Lower lobe of right lung (tissue), 2 donors: ENCODE data around the gene SKIDA1. TPM values are rescaled to one million over a fixed set of nuclear protein-coding genes. Genes with fewer than 3 reads are reported as not detected.

Source experiments
- ATAC-seq, 2 donors: fragments of 200-7000 bp; cut with Tn5 transposase; one replicate each; pipeline ENCODE4 v1.9.1; 2020 to 2022; ENCODE audit warnings: mild to moderate bottlenecking in 2 of 2, moderate library complexity in 2 of 2
- DNase-seq: peaks from one replicate; pipeline ENCODE4 v3.0.0-alpha.2; 2020
- H3K27ac ChIP-seq: fragments of 200-600 bp; one replicate; pipeline ENCODE4 v1.8.0; 2022
- H3K27me3 ChIP-seq: fragments of 200-600 bp; one replicate; pipeline ENCODE4 v1.8.0; 2022; ENCODE audit warnings: low read depth
- H3K36me3 ChIP-seq: fragments of 200-600 bp; one replicate; pipeline ENCODE4 v1.8.0; 2022; ENCODE audit warnings: mild to moderate bottlenecking
- H3K4me1 ChIP-seq: fragments of 200-600 bp; one replicate; pipeline ENCODE4 v1.8.0; 2022
- H3K4me3 ChIP-seq: fragments of 200-600 bp; one replicate; pipeline ENCODE4 v1.8.0; 2022; ENCODE audit warnings: mild to moderate bottlenecking
- H3K9me3 ChIP-seq: fragments of 200-600 bp; one replicate; pipeline ENCODE4 v1.8.0; 2022
- intact Hi-C: fragments of 100-400 bp; cut with DNase I; formaldehyde crosslinking; loops from one replicate; pipeline ENCODE4 v1.11.0; 2022
- total RNA-seq: library from RNA; stranded (reverse); fragmentation: NEBNext Ultra II Directional; extraction: Animal tissue kit (Norgen Biotek cat#: 25700); gene quantifications from one replicate; pipeline ENCODE4 v1.2.1, GENCODE V29; 2021
- TF ChIP-seq, protein P1 (sequence below): fragments of 200-600 bp; IDR thresholded peaks from one replicate; pipeline ENCODE4 v1.8.0; 2022; ENCODE audit warnings: antibody characterized with exemption, mild to moderate bottlenecking
- donor health status: DM: no; HTN: yes; CAD: no; lungs with severe emphysema.

The SKIDA1 gene
- total RNA-seq, 1 donor from 2014 or later: 0.95 TPM

DNA sequence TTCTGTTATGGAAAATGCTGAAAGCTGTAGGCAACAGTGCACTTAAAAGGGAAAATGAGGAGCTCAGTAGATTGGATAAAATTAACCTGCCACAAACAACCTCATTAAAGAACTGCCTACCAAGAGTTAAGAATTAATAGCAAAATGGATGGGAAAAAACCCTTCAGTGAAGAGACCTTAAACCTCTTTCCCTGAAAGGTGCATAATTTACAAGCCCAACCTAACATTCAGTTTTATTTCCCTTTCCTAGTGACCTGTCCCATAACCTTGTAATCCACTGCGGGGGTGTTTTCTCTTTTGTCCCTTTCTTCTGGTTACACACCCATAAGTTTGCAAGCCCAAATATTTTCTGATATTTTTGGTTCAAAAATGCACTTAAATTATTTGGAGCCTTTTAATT is 21.9 kb downstream of the SKIDA1 start:
- TF ChIP-seq, protein P1, sequence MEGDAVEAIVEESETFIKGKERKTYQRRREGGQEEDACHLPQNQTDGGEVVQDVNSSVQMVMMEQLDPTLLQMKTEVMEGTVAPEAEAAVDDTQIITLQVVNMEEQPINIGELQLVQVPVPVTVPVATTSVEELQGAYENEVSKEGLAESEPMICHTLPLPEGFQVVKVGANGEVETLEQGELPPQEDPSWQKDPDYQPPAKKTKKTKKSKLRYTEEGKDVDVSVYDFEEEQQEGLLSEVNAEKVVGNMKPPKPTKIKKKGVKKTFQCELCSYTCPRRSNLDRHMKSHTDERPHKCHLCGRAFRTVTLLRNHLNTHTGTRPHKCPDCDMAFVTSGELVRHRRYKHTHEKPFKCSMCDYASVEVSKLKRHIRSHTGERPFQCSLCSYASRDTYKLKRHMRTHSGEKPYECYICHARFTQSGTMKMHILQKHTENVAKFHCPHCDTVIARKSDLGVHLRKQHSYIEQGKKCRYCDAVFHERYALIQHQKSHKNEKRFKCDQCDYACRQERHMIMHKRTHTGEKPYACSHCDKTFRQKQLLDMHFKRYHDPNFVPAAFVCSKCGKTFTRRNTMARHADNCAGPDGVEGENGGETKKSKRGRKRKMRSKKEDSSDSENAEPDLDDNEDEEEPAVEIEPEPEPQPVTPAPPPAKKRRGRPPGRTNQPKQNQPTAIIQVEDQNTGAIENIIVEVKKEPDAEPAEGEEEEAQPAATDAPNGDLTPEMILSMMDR: no peak
- Histone ChIP-seq H3K4me1 (peaks cover 10% of the 10 kb centered on the region), H3K27ac (no peak overlapping the region), H3K27me3 (peaks cover 21% of the 10 kb centered on the region), H3K36me3 (no peaks in the 10 kb centered on the region), H3K9me3 (no peaks in the 10 kb centered on the region), H3K4me3 (no peak overlapping the region)
- DNase-seq (no peak), ATAC-seq (no peak)
- intact Hi-C loops: no loop called here

DNA sequence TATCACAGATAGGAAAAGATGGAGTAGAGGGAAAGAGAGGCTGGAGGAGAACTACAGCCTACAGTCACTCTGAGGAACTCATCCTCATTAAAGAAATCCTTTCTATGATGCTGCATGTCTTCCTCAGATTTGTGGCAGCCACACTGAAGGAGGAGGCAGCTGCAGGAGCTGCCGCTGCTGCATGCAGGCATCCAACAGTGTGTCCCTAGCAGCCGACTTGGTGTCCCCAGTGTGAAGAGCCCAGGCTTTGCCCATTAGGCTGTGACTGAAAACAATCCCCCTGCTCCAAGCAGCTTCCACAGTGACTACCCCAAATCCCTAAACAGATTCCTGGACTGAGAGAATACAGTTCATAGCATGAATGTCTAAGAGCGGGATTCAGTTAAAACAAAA is 23.1 kb downstream of the SKIDA1 start:
- no peak for DNase-seq
- TF ChIP-seq, protein P1: no peak
- H3K27me3 ChIP-seq: peaks cover 21% of the 10 kb centered on the region
- H3K4me1 ChIP-seq: peaks cover 13% of the 10 kb centered on the region
- ATAC-seq: no peak
- intact Hi-C loops: no loop called here
- H3K9me3 ChIP-seq: no peaks in the 10 kb centered on the region
- no peak overlapping the region for H3K27ac ChIP-seq
- H3K36me3 ChIP-seq: no peaks in the 10 kb centered on the region
- H3K4me3 ChIP-seq: no peak overlapping the region

DNA sequence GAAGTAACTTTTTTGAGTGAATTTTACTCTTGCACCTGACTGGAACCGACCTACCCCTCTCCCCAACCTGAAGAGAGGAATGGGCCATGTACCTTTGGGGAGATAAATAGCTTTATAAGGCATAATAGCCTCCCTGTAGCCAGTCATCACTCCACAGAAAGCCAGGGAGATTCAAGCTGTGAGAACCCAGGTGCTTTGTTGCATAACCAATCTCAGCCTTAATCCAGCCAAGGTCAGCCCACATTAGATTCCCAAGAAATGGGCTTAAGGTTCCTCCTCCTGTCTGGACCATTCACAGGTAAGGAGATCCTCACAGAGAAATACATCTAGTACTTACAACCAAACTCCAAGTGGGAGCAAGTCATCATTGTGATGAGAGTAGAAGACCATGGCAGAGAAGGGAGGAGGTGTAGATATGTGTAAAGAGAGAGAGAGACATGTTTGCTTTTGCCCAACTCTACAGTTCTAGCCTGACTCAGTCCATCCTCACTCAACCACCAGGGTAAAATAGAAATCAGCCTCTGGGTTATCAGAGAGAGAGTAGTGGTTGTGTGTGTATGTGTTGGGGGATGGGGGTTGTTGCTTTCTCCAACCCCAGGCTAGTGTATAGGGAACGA is 23.6 kb downstream of the SKIDA1 start:
- DNase-seq (no peak), ATAC-seq (no peak)
- H3K9me3 ChIP-seq: no peaks in the 10 kb centered on the region
- H3K4me1 ChIP-seq: peaks cover 18% of the 10 kb centered on the region
- H3K27me3 ChIP-seq: peaks cover 22% of the 10 kb centered on the region
- no peak overlapping the region for H3K27ac ChIP-seq
- no peak overlapping the region for H3K4me3 ChIP-seq
- H3K36me3 ChIP-seq: no peaks in the 10 kb centered on the region
- intact Hi-C loops: no loop called here
- TF ChIP-seq, protein P1: no peak

DNA sequence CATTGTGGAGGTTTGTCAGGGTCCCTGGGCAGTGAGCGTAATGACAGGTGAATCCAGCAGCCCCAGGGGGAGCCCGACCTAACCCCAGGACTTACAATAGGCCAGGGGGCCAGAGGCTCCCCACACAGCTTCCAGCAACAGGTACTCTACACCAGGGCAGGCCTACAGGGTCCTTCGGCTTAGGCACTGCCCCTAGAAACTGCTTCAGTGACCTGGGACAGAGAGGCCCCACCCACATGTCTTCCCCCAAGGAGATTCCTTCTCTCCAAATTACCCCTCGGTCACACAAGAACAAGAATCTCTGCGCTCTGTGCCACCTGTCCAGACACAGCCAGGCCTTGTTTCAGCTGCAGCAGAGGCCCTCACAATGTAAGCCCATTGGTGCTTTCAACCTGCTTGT is 24.4 kb downstream of the SKIDA1 start:
- peaks cover 26% of the 10 kb centered on the region for H3K4me1 ChIP-seq
- TF ChIP-seq, protein P1: no peak
- DNase-seq: no peak
- intact Hi-C loops: no loop called here
- peaks cover 26% of the 10 kb centered on the region for H3K27me3 ChIP-seq
- H3K4me3 ChIP-seq: no peak overlapping the region
- no peak overlapping the region for H3K27ac ChIP-seq
- ATAC-seq: no peak
- no peaks in the 10 kb centered on the region for H3K36me3 ChIP-seq
- H3K9me3 ChIP-seq: no peaks in the 10 kb centered on the region

DNA sequence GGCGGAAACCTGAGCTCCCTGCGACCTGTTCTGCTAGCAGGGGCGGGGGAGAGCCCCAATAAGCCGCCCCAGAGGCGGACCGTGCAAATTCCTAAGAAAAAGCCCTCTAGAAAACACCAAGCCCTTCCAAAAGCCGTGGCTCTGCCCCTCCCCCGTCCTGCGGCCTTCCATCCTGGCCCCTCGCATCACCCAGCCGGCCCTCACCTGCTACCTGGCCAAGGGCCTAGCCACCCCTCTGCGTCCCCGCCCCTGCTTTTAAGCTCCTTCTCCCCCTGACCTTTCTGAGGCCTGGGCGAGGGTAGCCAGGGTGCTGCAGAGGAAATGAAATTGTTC is 24.9 kb downstream of the SKIDA1 start:
- Histone ChIP-seq H3K36me3 (no peaks in the 10 kb centered on the region), H3K4me3 (peak overlapping the region; percentile 32), H3K27ac (no peak overlapping the region), H3K9me3 (no peaks in the 10 kb centered on the region), H3K27me3 (peaks cover 26% of the 10 kb centered on the region), H3K4me1 (peaks cover 26% of the 10 kb centered on the region)
- ATAC-seq (no peak), DNase-seq (no peak)
- TF ChIP-seq, protein P1: no peak
- intact Hi-C loops: no loop called here
